Amniotic epithelial cell (primary cell): ENCODE data around the gene LY6G6F.
A peak's percentile ranks its signal among the peaks of the same experiment; 100 is the strongest.

ENCODE experiments used
- DNase-seq: peaks from one replicate; pipeline ENCODE4 v3.0.0-alpha.2; 2010; ENCODE audit warnings: low read depth

LY6G6F gene

GRCh38 chr6:31706599-31706998, at the start of gene LY6G6F:
Gene LY6G6F (plus strand): TSS chr6:31706866. CDS start chr6:31706907, 41 bp downstream.
- no peak for DNase-seq

- DNase-seq, result no peak
Observed at GRCh38 chr6:31657406-31658157, 49.1 kb upstream of the LY6G6F start.

GRCh38 chr6:31658158-31658688, 48.4 kb upstream of the LY6G6F start:
- DNase-seq, result no peak

- DNase-seq, result no peak
Observed at GRCh38 chr6:31658983-31659648, 47.5 kb upstream of the LY6G6F start.

GRCh38 chr6:31659649-31660380, 46.9 kb upstream of the LY6G6F start:
- peak; percentile 32 for DNase-seq

- peak; percentile 80 for DNase-seq
Observed at GRCh38 chr6:31660381-31661261, 46.0 kb upstream of the LY6G6F start, which contains the start of gene C6orf47. Gene C6orf47 (minus strand): TSS chr6:31660778. CDS start chr6:31659947, 831 bp downstream.

GRCh38 chr6:31661262-31662123, 45.2 kb upstream of the LY6G6F start:
- no peak for DNase-seq

- no peak for DNase-seq
Observed at GRCh38 chr6:31662124-31662723, 44.4 kb upstream of the LY6G6F start.

GRCh38 chr6:31663126-31663960, 43.3 kb upstream of the LY6G6F start:
- peak; percentile 41 for DNase-seq

GRCh38 chr6:31663961-31664789, 42.5 kb upstream of the LY6G6F start:
- DNase-seq, result peak; percentile 76

- peak; percentile 94 for DNase-seq
Observed at GRCh38 chr6:31664790-31665500, 41.7 kb upstream of the LY6G6F start, which contains the start of gene GPANK1. Gene GPANK1 (minus strand): TSS chr6:31664997. CDS start chr6:31664478, 519 bp downstream.

GRCh38 chr6:31665501-31666336, 40.9 kb upstream of the LY6G6F start, which contains the start of gene CSNK2B:
Gene CSNK2B (plus strand): TSS chr6:31666080. CDS start chr6:31666832, 752 bp downstream.
- peak; percentile 97 for DNase-seq

- peak; percentile 36 for DNase-seq
Observed at GRCh38 chr6:31666337-31666965, 40.2 kb upstream of the LY6G6F start.

- DNase-seq, result no peak
Observed at GRCh38 chr6:31669676-31670075, 37.0 kb upstream of the LY6G6F start, which contains the start of gene LY6G5B. Gene LY6G5B (plus strand): TSS chr6:31669976. CDS start chr6:31670951, 975 bp downstream.

GRCh38 chr6:31676322-31676903, 30.3 kb upstream of the LY6G6F start:
- DNase-seq, result no peak
